Osteoblast (primary cell): ENCODE measurements around the gene SNX18. TPM values are rescaled to one million over a fixed set of nuclear protein-coding genes. Genes with fewer than 3 reads are reported as not detected.

Experiments used
- DNase-seq: peaks from one replicate; pipeline ENCODE4 v3.0.0; 2011; ENCODE audit warnings: low spot score, mixed read lengths; ENCODE audit not compliant: insufficient read length; ENCODE audit errors: missing footprints
- H2AFZ ChIP-seq: 2 replicates; pipeline ENCODE4 v1.6.0; 2011; ENCODE audit warnings: mild to moderate bottlenecking, low read length
- H3K27ac ChIP-seq: 2 replicates; pipeline ENCODE4 v1.5.1; 2011; ENCODE audit warnings: mild to moderate bottlenecking, low read depth, low read length, moderate library complexity
- H3K27me3 ChIP-seq: 2 replicates; pipeline ENCODE4 v1.6.0; 2012; ENCODE audit warnings: mild to moderate bottlenecking, control low read depth, inconsistent platforms, low read length, moderate library complexity; ENCODE audit not compliant: insufficient read depth
- H3K36me3 ChIP-seq: 2 replicates; pipeline ENCODE4 v1.5.1; 2011; ENCODE audit warnings: mild to moderate bottlenecking, low read length, control low read depth, moderate library complexity; ENCODE audit not compliant: insufficient read depth
- H3K4me1 ChIP-seq: 2 replicates; pipeline ENCODE4 v1.5.1; 2011; ENCODE audit warnings: mild to moderate bottlenecking, low read length, control low read depth, moderate library complexity; ENCODE audit not compliant: insufficient read depth
- H3K4me2 ChIP-seq: 2 replicates; pipeline ENCODE4 v1.6.0; 2011; ENCODE audit warnings: mild to moderate bottlenecking, low read length; ENCODE audit not compliant: insufficient read depth
- H3K4me3 ChIP-seq: fragments of 200-600 bp; sonication (generic); 3 replicates; pipeline ENCODE4 v1.5.1; 2012; ENCODE audit warnings: mild to moderate bottlenecking, low read length, inconsistent platforms; ENCODE audit not compliant: insufficient read depth
- H3K79me2 ChIP-seq: 2 replicates; pipeline ENCODE4 v1.6.0; 2012; ENCODE audit warnings: mild to moderate bottlenecking, low read length, control low read depth, inconsistent platforms; ENCODE audit not compliant: insufficient read depth
- H3K9me3 ChIP-seq: 2 replicates; pipeline ENCODE4 v1.5.1; 2011; ENCODE audit warnings: low read depth, low read length, control low read depth
- H4K20me1 ChIP-seq: 2 replicates; pipeline ENCODE4 v1.6.0; 2012; ENCODE audit warnings: mild to moderate bottlenecking, low read length, control low read depth; ENCODE audit not compliant: insufficient read depth
- CTCF ChIP-seq: IDR thresholded peaks from 2 replicates; pipeline ENCODE4 v1.5.1; 2011; ENCODE audit warnings: mild to moderate bottlenecking, low read depth, low read length, moderate library complexity; ENCODE audit errors: extremely low read depth
- total RNA-seq: library from RNA; depleted of rRNA; stranded (reverse); fragments of >200 nt; gene quantifications from 2 replicates; pipeline ENCODE4 v1.2.3, GENCODE V29; 2012

The SNX18 gene
- total RNA-seq, 1 donor, result 86.5 TPM

GRCh38 chr5:54593779-54594178 is 76.2 kb downstream of the SNX18 start:
- TF ChIP-seq CTCF, result no peak
- Histone ChIP-seq H3K36me3 (no peaks in the 10 kb centered on the region), H3K4me2 (no peak overlapping the region), H3K27me3 (no peaks in the 10 kb centered on the region), H2AFZ (no peak overlapping the region), H3K4me1 (peaks cover 5% of the 10 kb centered on the region), H3K9me3 (no peaks in the 10 kb centered on the region), H4K20me1 (no peaks in the 10 kb centered on the region), H3K27ac (no peak overlapping the region), H3K4me3 (no peak overlapping the region), H3K79me2 (no peaks in the 10 kb centered on the region)
- DNase-seq, result no peak

- Histone ChIP-seq H3K36me3 (no peaks in the 10 kb centered on the region), H4K20me1 (no peaks in the 10 kb centered on the region)
- no peak for TF ChIP-seq CTCF
Measured at GRCh38 chr5:54594181-54594580, 76.6 kb downstream of the SNX18 start.

GRCh38 chr5:54595721-54596120 is 78.2 kb downstream of the SNX18 start:
- no peak for DNase-seq
- no peaks in the 10 kb centered on the region for H4K20me1 ChIP-seq
- no peaks in the 10 kb centered on the region for H3K79me2 ChIP-seq
- H2AFZ ChIP-seq, result no peak overlapping the region
- H3K4me3 ChIP-seq, result no peak overlapping the region
- TF ChIP-seq CTCF, result no peak
- no peak overlapping the region for H3K27ac ChIP-seq
- no peaks in the 10 kb centered on the region for H3K36me3 ChIP-seq
- H3K4me2 ChIP-seq, result no peak overlapping the region
- no peaks in the 10 kb centered on the region for H3K27me3 ChIP-seq
- H3K9me3 ChIP-seq, result no peaks in the 10 kb centered on the region
- peaks cover 5% of the 10 kb centered on the region for H3K4me1 ChIP-seq

More at GRCh38 chr5:54594181-54594580, 76.6 kb downstream of the SNX18 start:
- H3K27me3 ChIP-seq, result no peaks in the 10 kb centered on the region
- no peak overlapping the region for H2AFZ ChIP-seq
- H3K4me2 ChIP-seq, result no peak overlapping the region
- no peaks in the 10 kb centered on the region for H3K9me3 ChIP-seq
- no peak overlapping the region for H3K27ac ChIP-seq
- H3K79me2 ChIP-seq, result no peaks in the 10 kb centered on the region
- peaks cover 5% of the 10 kb centered on the region for H3K4me1 ChIP-seq
- H3K4me3 ChIP-seq, result no peak overlapping the region
- no peak for DNase-seq

Other genes starting within 250 kb of the SNX18 start
- gene ARL15, start 207.2 kb upstream of the SNX18 start, total RNA-seq, result 25.3 and 29.8 TPM in 2 replicates
- not detected in 2 replicates for gene HSPB3, start 62.1 kb upstream of the SNX18 start, total RNA-seq